Astrocyte of the spinal cord (primary cell): ENCODE measurements around the gene METTL1.
"Not testable (repeated sequence)": the region's sequence is repeated elsewhere in the genome, so short reads cannot be mapped to it uniquely, and the experiment has no call there.

Experiments used
- DNase-seq: peaks from one replicate; pipeline ENCODE4 v3.0.0; 2011; ENCODE audit warnings: low read depth, low spot score
- H3K4me3 ChIP-seq: 2 replicates; pipeline ENCODE4 v1.5.1; 2011; ENCODE audit warnings: low read depth, mild to moderate bottlenecking, low read length, moderate library complexity
- CTCF ChIP-seq: IDR thresholded peaks from 2 replicates; pipeline ENCODE4 v1.5.1; 2012; ENCODE audit warnings: low read depth, mild to moderate bottlenecking, low read length, inconsistent platforms
- in situ Hi-C: cut with HindIII; loops from 2 replicates; pipeline ENCODE4 v1.10.0; 2017; ENCODE audit warnings: low sequenced_read_pairs

The METTL1 gene

GRCh38 chr12:57724003-57724935 is 47.6 kb downstream of the METTL1 start:
- no peak overlapping the region for H3K4me3 ChIP-seq
- in situ Hi-C loops: no loop called here
- DNase-seq: no peak
- no peak for TF ChIP-seq CTCF

DNA sequence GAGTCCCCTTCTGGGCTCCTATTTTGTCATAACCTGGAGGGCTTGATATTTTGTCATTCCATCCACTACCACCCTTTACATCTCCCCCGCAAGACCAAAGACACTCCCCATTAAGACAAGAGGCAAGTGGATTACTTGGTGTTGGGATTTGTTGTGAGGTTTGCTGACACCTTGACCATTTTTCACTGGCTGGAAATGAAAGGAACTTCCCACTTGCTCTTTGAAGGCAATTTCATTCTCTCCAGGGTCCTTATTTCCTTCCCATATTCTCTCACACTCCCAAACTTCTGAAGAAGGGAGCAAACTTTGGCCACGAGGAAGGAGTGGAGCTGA is 48.3 kb downstream of the METTL1 start:
- DNase-seq: no peak
- in situ Hi-C loops: no loop called here
- no peak overlapping the region for H3K4me3 ChIP-seq
- no peak for TF ChIP-seq CTCF

GRCh38 chr12:57722716-57723629 is 48.9 kb downstream of the METTL1 start:
- in situ Hi-C loops: no loop called here
- no peak overlapping the region for H3K4me3 ChIP-seq
- DNase-seq: no peak
- no peak for TF ChIP-seq CTCF

DNA sequence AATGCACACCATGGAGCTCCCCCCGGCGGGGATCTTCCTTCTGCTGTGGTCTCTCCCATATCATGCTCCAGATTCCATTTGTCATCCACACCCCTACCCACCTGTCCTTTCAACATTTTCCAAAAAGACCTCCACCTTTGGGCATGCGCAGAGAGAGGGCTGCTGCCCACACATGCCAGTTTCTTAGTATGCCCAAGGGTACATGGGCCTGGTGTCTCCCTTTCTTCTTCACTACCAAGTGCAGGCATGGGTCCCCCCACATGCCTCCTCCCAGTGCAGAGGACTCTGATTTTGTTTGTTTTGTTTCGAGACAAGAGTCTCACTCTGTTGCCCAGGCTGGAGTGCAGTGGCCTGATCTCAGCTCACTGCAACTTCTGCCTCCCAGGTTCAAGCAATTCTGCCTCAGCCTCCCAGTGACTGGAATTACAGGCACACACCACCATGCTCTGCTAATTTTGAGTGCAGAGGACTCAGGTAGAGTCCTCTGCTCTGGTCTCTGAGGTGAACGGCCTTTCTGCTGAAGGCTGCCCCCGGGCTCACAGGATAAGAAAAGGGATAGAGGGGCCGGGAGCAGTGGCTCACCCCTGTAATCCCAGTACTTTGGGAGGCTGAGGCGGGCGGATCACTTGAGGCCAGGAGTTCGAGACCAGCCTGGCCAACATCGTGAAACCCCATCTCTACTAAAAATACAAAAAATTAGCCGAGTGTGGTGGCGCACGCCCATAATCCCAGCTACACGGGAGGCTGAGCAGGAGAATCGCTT is 49.9 kb downstream of the METTL1 start:
- H3K4me3 ChIP-seq, in situ Hi-C loops, DNase-seq: not testable (repeated sequence)

DNA sequence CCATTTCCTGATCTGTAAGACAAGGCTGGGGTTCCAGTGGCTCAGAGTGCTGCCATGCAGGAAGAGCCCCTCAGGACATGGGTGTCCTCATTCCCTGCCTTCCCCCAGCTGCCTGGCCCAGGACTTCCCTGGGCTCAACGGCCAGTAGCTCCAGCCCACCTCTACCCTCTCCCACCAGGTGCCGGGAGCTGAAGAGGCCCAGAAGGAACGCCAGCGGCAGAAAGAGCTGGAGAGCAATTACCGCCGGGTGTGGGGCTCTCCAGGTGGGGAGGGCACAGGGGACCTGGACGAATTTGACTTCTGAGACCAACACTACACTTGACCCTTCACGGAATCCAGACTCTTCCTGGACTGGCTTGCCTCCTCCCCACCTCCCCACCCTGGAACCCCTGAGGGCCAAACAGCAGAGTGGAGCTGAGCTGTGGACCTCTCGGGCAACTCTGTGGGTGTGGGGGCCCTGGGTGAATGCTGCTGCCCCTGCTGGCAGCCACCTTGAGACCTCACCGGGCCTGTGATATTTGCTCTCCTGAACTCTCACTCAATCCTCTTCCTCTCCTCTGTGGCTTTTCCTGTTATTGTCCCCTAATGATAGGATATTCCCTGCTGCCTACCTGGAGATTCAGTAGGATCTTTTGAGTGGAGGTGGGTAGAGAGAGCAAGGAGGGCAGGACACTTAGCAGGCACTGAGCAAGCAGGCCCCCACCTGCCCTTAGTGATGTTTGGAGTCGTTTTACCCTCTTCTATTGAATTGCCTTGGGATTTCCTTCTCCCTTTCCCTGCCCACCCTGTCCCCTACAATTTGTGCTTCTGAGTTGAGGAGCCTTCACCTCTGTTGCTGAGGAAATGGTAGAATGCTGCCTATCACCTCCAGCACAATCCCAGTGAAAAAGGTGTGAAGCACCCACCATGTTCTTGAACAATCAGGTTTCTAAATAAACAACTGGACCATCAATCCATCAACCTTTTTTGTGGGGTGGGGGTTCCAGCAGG is 51.0 kb downstream of the METTL1 start:
- in situ Hi-C loops: no loop called here
- no peak for DNase-seq
- H3K4me3 ChIP-seq: no peak overlapping the region
- TF ChIP-seq CTCF: no peak
